SU-DHL-6 (cell line): Measurements from ENCODE around the gene DAAM2.

ENCODE experiments used
- H2AFZ ChIP-seq: fragments of 200-600 bp; sonication (generic); 2 replicates; pipeline ENCODE4 v1.6.1; 2014; ENCODE audit warnings: low read depth, mild to moderate bottlenecking, moderate library complexity, mixed read lengths, antibody characterized with exemption, low read length; ENCODE audit not compliant: severe bottlenecking
- H3F3A ChIP-seq: fragments of 200-600 bp; shearing (Covaris generic); 2 replicates; pipeline ENCODE4 v1.6.0; 2016; ENCODE audit warnings: antibody characterized with exemption, mild to moderate bottlenecking; ENCODE audit not compliant: insufficient read depth
- H3K27ac ChIP-seq: fragments of 200-600 bp; sonication (generic); 2 replicates; pipeline ENCODE4 v1.5.1; 2016; ENCODE audit warnings: low read depth, mild to moderate bottlenecking, low read length, moderate library complexity, mixed read lengths
- H3K27me3 ChIP-seq: fragments of 200-600 bp; sonication (generic), shearing (Covaris generic); 2 replicates; pipeline ENCODE4 v1.6.0; 2014; ENCODE audit warnings: mild to moderate bottlenecking, low read length
- H3K36me3 ChIP-seq: fragments of 200-600 bp; sonication (generic); 2 replicates; pipeline ENCODE4 v1.6.1; 2014; ENCODE audit warnings: mild to moderate bottlenecking, low read length, mixed read lengths
- H3K4me2 ChIP-seq: fragments of 300-600, 200-600 bp; shearing (Covaris generic), sonication (generic); 2 replicates; pipeline ENCODE4 v1.6.0; 2014; ENCODE audit warnings: low read length, low read depth, mild to moderate bottlenecking; ENCODE audit not compliant: poor library complexity, severe bottlenecking
- H3K4me3 ChIP-seq: fragments of 200-600 bp; sonication (generic); 2 replicates; pipeline ENCODE4 v1.5.1; 2014; ENCODE audit warnings: antibody characterized with exemption, low read length, mild to moderate bottlenecking, mixed read lengths; ENCODE audit not compliant: insufficient read depth, poor library complexity, severe bottlenecking
- H3K79me2 ChIP-seq: fragments of 200-600 bp; sonication (generic); 2 replicates; pipeline ENCODE4 v1.6.1; 2014; ENCODE audit warnings: mild to moderate bottlenecking, low read length, moderate library complexity; ENCODE audit not compliant: insufficient read depth
- H3K9ac ChIP-seq: fragments of 200-600 bp; sonication (generic); 2 replicates; pipeline ENCODE4 v1.7.0; 2014; ENCODE audit warnings: mild to moderate bottlenecking, low read length
- H3K9me2 ChIP-seq: fragments of 200-600 bp; sonication (generic); replicated peaks from 2 replicates; pipeline ENCODE4 v1.6.1; 2014; ENCODE audit warnings: low read length; ENCODE audit not compliant: insufficient read depth
- H3K9me3 ChIP-seq: fragments of 200-600 bp; sonication (generic); 2 replicates; pipeline ENCODE4 v1.6.1; 2014; ENCODE audit warnings: low read length, mixed read lengths; ENCODE audit not compliant: insufficient read depth
- H4K20me1 ChIP-seq: fragments of 200-600 bp; sonication (generic); 2 replicates; pipeline ENCODE4 v1.6.1; 2014; ENCODE audit warnings: low read depth, mild to moderate bottlenecking, antibody characterized with exemption, low read length, moderate library complexity, mixed read lengths
- EZH2phosphoT487 ChIP-seq: fragments of 200-600 bp; sonication (generic), shearing (Covaris generic); conservative IDR thresholded peaks from 2 replicates; pipeline ENCODE4 v1.6.1; 2018; ENCODE audit warnings: mild to moderate bottlenecking, antibody characterized with exemption, low read length, moderate library complexity, mixed read lengths
- TF ChIP-seq, protein P1 (sequence below): fragments of 200-600 bp; sonication (generic); IDR thresholded peaks from one replicate; pipeline ENCODE4 v1.5.1; 2017; ENCODE audit warnings: antibody characterized with exemption, mild to moderate bottlenecking, low read length, moderate library complexity; ENCODE audit not compliant: insufficient read depth, poor library complexity, severe bottlenecking

The DAAM2 gene

DNA sequence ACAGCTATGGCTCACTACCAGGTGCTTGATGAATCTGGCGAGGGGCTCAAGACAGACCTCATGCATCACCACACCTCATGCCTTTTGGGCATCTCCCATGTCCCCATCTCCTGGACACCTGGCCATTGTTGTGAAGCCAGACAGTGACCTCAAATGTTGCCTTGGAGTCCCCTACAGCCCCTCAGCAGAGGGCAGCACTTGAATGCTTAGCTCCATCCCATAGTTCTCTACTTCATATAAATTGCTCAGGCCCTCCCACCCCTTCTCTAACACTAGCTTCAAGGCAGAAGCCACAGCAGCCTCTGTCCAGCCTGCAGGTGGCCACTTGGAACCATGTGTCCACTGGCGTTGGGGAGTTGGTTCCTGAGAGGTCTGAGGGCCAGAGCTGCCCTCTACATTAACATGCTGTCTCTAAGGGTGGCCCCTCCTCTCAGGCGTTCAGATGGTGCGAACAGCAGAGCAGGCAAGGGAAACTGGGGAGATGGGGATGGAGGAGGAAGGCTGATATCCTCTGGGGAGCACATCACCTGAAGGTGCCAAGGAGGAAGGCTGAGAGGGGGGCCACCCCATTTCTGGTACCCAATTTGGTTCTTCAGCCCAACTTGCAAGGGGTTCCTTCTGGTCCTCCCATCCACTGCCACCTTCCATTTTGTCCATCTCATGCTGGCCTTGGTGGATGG, 110.8 kb downstream of the DAAM2 start:
- Histone ChIP-seq H3K9me3 (no peaks in the 10 kb centered on the region), H3K4me2 (no peak overlapping the region), H3K4me3 (no peak overlapping the region), H3K27ac (no peak overlapping the region), H3K79me2 (no peaks in the 10 kb centered on the region), H3K9ac (no peak overlapping the region), H3K9me2 (no peaks in the 10 kb centered on the region), H3F3A (no peaks in the 10 kb centered on the region), H3K36me3 (no peaks in the 10 kb centered on the region), H2AFZ (no peak overlapping the region), H4K20me1 (no peaks in the 10 kb centered on the region), H3K27me3 (no peaks in the 10 kb centered on the region)
- no peak for TF ChIP-seq EZH2phosphoT487
- TF ChIP-seq, protein P1, sequence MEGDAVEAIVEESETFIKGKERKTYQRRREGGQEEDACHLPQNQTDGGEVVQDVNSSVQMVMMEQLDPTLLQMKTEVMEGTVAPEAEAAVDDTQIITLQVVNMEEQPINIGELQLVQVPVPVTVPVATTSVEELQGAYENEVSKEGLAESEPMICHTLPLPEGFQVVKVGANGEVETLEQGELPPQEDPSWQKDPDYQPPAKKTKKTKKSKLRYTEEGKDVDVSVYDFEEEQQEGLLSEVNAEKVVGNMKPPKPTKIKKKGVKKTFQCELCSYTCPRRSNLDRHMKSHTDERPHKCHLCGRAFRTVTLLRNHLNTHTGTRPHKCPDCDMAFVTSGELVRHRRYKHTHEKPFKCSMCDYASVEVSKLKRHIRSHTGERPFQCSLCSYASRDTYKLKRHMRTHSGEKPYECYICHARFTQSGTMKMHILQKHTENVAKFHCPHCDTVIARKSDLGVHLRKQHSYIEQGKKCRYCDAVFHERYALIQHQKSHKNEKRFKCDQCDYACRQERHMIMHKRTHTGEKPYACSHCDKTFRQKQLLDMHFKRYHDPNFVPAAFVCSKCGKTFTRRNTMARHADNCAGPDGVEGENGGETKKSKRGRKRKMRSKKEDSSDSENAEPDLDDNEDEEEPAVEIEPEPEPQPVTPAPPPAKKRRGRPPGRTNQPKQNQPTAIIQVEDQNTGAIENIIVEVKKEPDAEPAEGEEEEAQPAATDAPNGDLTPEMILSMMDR, result no peak

DNA sequence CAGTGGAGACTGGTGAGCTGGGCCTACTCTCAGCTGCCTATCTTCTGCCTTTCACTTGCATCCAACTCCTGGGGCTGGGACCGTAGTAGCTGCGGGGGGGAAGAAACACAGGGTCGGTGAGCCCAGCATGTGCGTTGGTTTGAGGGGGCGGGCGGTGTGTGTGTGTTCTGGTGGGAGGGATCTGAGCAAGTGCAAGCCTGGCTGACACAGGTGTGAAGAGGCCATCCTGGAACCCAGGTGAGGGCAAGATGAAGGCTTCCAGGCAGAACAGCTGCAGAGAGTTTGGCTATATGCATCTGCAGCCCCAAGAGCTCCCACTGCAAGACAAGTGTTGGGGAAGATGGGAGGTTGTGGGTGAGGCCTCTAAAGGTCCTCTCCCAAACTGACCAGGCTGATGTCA, 111.5 kb downstream of the DAAM2 start:
- no peak overlapping the region for H3K4me2 ChIP-seq
- no peak for TF ChIP-seq EZH2phosphoT487
- TF ChIP-seq, protein P1, result no peak
- H3K9ac ChIP-seq, result no peak overlapping the region
- no peak overlapping the region for H3K4me3 ChIP-seq
- H3K9me2 ChIP-seq, result no peaks in the 10 kb centered on the region
- no peaks in the 10 kb centered on the region for H4K20me1 ChIP-seq
- H3K27me3 ChIP-seq, result no peaks in the 10 kb centered on the region
- H3K9me3 ChIP-seq, result no peaks in the 10 kb centered on the region
- H3F3A ChIP-seq, result no peaks in the 10 kb centered on the region
- no peaks in the 10 kb centered on the region for H3K36me3 ChIP-seq
- H3K27ac ChIP-seq, result no peak overlapping the region
- H2AFZ ChIP-seq, result no peak overlapping the region
- H3K79me2 ChIP-seq, result no peaks in the 10 kb centered on the region

DNA sequence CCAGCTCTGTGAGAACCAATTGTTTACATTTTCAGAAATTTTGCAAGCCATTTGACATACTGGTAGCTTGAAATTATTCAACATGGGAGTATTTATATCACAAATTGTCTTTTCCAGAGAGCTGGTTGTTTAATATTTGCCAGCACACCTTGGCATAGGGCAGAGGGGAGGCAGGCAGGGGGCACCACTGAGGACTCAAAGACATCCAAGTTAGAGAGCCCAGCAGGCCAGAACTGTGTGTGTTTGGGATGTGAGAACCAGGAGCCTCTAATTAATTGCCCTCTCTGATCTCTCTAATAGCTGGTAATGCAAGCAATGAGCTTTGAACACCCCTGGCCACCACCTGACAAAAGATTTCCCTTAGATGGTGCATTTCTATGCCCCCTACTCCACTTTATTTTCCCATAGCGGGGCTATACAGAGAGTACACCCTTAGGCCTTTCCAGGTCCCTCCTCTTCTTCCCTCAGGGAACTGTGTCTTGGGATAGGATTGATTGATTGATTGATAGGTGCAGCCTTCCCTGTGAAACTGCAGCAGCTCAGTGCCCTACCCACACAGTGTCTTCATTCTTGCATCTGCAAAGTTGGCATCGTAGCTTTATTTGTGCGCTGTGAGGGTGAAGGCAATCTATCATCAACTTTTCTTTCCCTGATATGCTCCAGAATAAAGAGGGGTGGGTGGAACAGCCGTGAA, 112.9 kb downstream of the DAAM2 start:
- Histone ChIP-seq H3F3A (no peaks in the 10 kb centered on the region), H3K27ac (no peak overlapping the region), H3K9ac (no peak overlapping the region), H4K20me1 (no peaks in the 10 kb centered on the region), H3K4me2 (no peak overlapping the region), H3K27me3 (no peaks in the 10 kb centered on the region), H3K9me2 (no peaks in the 10 kb centered on the region), H3K36me3 (no peaks in the 10 kb centered on the region), H2AFZ (no peak overlapping the region), H3K4me3 (no peak overlapping the region), H3K9me3 (no peaks in the 10 kb centered on the region), H3K79me2 (no peaks in the 10 kb centered on the region)
- TF ChIP-seq EZH2phosphoT487, result no peak
- TF ChIP-seq, protein P1, result no peak
